GM21576 (cell line): ENCODE data around the gene PKLR.
A peak's percentile ranks its signal among the peaks of the same experiment; 100 is the strongest.
"Not testable (repeated sequence)": the region's sequence is repeated elsewhere in the genome, so short reads cannot be mapped to it uniquely, and the experiment has no call there.

Experiments used
- ATAC-seq: cut with Tn5 transposase; IDR thresholded peaks from one replicate; pipeline ENCODE4 v1.9.1; 2021; ENCODE audit warnings: mild to moderate bottlenecking, moderate library complexity; ENCODE audit not compliant: unreplicated experiment

The PKLR gene

DNA sequence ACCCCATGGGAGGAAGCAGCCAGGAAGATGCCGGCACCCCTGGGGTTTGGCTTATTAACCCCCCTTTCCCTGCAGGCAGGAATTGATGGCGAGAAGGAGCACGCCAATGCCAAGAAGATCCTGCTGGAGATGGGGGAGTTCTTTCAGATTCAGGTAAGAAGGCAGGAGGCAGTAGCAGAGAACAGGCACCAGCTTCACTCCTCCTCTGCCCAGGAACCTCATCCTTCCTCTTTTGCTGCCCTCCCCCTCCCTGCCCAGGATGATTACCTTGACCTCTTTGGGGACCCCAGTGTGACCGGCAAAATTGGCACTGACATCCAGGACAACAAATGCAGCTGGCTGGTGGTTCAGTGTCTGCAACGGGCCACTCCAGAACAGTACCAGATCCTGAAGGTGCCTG is 18.3 kb upstream of the PKLR start:
- no peak for ATAC-seq

DNA sequence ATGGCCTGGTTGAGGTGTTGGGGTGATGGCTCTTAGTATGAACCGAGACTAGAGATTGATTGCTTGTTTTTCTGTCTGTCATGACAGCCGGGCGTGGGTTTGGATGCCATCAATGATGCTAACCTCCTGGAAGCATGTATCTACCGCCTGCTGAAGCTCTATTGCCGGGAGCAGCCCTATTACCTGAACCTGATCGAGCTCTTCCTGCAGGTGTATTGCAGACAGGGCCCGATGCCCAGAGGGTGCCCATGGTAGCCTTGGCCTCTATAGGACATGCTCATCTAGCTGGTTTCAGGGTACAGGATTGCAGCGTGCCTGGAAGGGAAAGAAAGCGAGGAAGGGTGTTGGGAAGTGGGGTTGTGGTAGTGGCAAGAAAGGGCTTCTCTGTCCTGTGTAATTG is 16.8 kb upstream of the PKLR start:
- ATAC-seq, result no peak

- no peak for ATAC-seq
Measured at GRCh38 chr1:155316922-155317321, 15.7 kb upstream of the PKLR start.

- ATAC-seq, result no peak
Measured at GRCh38 chr1:155313261-155313660, 12.0 kb upstream of the PKLR start.

DNA sequence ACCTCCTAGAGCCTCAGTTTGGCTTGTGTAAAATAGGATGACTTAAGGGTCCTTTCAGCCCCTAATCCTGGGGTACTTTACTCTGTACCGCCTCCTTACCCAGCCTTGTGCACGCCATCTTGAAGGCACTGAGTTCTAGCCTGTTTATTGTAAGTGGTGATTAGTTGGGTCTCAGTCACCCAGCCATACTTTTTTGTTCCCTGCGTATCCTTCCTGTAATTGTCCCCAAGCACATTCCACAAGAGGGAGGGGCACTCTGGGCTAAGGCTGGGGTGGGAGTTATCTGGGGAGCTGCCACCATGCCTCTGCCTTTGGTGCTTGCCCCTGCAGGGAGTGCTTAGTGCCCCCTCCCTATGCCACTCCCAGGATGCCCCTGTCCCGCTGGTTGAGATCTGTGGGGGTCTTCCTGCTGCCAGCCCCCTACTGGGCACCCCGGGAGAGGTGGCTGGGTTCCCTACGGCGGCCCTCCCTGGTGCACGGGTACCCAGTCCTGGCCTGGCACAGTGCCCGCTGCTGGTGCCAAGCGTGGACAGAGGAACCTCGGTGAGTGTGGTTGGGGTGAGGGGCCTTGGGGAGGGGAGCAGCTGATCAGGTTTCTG is 8.3 kb upstream of the PKLR start:
- ATAC-seq, result no peak

DNA sequence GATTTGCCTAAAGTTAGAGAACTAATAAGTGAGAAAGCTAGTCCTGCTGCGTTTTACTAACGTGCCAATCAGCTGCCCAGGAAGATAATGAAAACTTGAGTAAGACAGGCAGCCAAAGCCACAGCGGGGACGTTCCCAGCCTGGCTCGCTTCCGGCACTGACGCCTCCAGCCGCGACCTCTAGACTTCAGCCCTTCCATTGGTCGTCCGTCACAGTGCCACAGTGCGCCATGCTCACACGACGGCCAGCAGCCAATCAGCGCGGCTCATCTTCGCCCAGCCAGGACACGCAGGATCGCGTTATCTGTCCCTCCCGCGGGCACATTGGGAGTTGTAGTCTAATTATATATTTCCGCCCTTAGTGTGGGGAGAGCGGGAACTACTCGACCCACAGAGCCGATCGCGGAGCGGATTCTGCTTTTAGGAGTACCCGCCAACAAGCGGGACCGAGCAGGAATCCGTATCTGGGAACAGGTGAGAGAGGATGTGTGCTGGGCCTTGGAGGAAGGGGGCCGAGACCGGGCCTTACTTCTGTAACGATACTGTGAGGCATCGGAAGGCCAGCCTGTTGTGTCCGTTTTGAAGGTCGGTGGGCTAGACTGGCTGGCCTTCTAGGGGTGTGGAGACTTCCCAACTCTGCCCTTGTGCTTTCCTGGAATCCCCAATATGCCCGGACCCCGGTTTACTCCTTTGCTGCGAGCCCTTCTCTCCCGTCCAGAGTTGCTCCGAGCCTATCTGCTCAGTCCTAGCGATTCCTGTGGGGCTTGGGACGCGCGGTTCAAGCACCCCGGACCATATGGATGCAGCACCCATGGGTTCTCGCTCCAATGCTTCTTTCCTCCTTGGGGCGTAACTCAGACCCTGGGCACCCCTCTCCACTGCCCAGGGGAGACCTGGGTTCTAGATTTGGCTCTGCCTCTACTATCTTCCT is 7.5 kb upstream of the PKLR start, which contains the start of gene FDPS:
Gene FDPS, plus strand, starts transcription at position 374 of the 930 bp plus-strand sequence. CDS start 924 bp downstream, outside the sequence.
- peak; percentile 96 for ATAC-seq

DNA sequence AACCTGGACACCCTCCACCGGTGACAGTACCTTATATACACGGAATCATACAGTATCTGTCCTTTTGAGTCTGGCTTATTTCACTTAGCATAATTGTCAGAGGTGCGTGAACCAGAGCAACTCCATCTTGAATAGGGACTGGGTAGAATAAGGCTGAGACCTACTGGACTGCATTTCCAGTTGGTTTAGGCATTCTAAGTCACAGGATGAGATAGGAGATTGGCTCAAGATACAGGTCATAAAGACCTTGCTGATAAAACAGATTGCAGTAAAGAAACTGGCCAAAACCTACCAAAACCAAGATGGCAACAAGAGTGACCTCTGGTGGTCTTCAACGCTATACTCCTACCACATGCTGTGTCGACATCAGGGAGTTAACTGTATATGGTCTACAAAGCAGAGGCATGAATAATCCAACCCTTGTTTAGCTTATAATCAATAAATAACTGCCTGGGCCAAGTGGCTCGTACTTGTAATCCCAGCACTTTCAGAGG is 6.1 kb upstream of the PKLR start:
- ATAC-seq, result no peak

- no peak for ATAC-seq
Measured at GRCh38 chr1:155305881-155306391, 4.7 kb upstream of the PKLR start.

DNA sequence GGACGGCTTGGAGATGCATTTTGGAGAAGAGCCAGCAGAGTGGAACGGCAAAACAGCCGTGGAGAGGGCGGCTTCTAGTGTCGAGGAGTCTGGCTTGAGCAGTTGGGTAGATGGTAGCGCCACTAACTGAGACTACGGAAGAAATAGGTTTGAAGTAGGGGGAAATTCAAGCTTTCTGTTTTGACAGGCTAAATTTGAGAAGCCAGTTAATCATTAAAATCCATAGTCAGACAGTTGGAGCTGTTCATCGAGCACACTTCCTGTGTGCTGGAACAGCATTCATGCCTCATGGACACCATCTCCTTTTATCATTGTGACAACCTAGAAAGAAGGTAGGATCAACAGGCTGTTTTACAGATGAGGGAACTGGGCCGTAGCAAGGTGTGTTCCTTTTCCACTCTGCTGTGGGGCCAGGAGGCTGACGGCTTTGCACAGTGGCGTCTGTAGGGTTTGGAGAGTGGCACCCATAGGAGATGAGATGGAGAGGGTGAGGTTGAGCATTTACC is 3.4 kb upstream of the PKLR start:
- no peak for ATAC-seq

DNA sequence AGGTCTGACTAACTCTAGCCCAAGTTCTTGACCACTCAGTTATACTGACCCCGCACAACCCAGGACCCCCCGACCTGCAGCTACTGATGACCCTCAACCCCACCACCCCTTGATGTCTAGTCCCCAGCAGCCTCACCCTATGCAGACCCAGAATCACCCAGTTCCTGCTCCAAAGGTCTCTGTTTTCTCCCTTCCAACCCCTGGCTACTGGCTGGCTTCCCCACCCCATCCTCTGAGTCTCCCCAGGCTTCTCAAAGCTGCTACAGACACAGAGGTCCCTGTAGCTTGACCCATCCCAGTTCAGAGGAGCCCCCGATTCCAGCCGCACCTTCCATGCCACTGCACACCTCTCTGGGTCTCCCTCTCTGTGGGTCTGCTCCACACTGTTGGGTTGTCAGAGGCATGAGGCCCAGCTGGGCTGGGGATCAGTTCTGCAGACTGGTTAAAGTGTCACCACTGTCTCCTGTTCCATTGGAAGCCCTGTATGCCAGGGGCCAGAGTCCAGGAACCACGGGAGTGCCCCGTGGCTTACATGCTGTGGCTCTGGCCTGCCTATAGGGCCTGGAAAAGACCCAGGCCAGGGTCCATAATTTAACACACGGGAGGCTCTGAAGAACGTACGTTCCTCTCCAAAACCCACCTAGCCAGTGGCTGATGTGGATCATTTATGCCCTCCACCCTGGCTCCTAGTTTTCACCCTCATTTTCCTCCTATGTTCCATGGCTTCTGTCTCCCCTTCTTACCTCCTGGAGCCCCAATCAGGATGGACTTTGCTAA is 497 bp downstream of the PKLR start:
- ATAC-seq, result no peak

GRCh38 chr1:155300024-155300423 is 1.2 kb downstream of the PKLR start:
- no peak for ATAC-seq

DNA sequence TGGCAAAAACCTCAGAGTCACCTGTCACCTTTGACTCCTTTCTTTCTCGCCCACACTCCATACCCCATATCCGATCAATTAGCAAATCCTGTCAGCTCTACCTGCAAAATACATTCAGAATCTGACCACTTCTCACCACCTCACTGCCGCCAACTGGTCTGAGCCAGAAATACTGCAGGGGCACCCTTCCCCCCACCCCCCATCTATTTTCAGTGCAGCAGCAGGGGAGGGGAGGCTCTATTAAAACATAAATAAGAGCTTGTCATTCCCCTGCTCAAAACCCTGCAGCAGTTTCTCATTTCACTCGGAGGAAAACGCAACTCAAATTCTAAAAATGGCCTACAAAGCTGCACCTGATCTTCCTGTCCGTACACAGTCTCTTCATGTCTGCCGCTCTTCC is 3.9 kb downstream of the PKLR start:
- ATAC-seq, result no peak

DNA sequence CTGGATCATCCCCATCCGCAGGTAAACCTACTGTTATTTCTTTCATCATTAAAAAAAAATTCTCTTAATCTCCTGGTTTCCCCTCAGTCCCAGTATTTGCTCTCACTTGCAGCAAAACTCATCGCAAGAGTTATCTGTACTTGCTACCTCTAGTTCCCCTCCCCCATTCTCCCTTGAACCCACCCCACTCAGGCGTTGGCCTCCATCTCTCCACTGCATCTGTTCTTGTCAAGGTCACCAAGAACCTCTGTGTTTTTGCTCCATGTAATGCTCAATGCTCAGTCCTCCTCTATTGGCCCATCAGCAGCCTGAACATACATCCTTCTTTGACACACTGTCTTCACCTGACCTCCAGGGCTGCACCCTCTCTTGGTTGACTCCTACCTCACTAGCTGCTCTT is 4.6 kb downstream of the PKLR start:
- no peak for ATAC-seq

GRCh38 chr1:155295942-155296267 is 5.3 kb downstream of the PKLR start:
- no peak for ATAC-seq

- no peak for ATAC-seq
Measured at GRCh38 chr1:155295183-155295941, 5.9 kb downstream of the PKLR start.

GRCh38 chr1:155294520-155295182 is 6.6 kb downstream of the PKLR start:
- no peak for ATAC-seq

GRCh38 chr1:155293086-155293749 is 8.0 kb downstream of the PKLR start:
- no peak for ATAC-seq

- not testable (repeated sequence) for ATAC-seq
Measured at GRCh38 chr1:155291006-155291405, 10.2 kb downstream of the PKLR start.

DNA sequence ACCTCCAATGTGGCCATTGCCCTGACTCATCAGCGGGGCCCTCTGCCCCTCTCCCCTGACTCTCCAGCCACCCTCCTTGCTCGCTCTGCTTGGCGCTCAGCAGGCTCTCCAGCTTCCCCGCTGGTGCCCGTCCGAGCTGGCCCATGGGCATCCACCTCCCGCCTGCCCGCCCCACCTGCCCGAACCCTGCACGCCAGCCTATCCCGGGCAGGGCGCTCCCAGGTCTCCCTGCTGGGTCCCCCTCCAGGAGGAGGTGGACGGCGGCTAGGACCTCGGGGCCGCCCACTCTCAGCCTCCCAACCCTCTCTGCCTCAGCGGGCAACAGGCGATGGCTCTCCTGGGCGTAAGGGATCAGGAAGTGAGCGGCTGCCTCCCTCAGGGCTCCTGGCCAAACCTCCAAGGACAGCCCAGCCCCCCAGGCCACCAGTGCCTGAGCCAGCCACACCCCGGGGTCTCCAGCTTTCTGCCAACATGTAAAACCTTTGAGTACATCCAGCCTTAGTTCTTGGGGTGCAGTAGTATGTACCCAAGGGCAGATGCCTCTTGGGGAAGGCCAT is 13.2 kb downstream of the PKLR start:
- ATAC-seq, result no peak
